ENCODE data around the gene SMG9. TPM values are rescaled to one million over a fixed set of nuclear protein-coding genes. Genes with fewer than 3 reads are reported as not detected.

SMG9 gene
- polyA plus RNA-seq, 1 of the 3 experiments (the other 2 are of a cell fraction) = 24.3 TPM

DNA sequence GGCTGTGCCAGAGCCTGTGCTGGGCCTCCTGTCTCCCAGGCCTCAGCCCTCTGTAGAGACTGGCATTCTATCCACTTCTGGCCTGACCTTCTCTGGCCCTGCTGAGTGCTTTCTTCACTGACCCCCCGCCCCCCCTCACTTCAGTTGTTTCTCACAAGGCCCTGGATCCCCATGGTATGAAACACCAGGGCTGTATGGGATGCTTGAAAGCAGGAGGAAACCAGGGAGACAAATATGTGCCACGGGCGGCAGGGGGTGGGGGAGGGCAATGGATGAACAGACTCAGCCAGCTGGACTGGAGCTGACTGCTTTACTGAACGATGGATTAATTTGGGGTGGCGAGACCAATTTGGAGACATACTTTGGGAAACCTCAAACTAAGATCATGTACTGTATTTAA is 24.8 kb downstream of the SMG9 start:
- Histone ChIP-seq H3K27me3 (ENCODE audit: insufficient read depth) (no peaks in the 10 kb centered on the region), H3F3A (replicated peaks; ENCODE audit: insufficient read depth) (peaks cover 6% of the 10 kb centered on the region), H3K27ac (ENCODE audit: low read depth in 2 of 2, low read length in 1 of 2) (no peak overlapping the region), H3K4me2 (no peak overlapping the region), H3K36me3 (replicated peaks in 1 of 2; ENCODE audit: control insufficient read depth in 1 of 2, insufficient read depth in 2 of 2, low read length in 1 of 2) (peaks cover 20 to 55% of the 10 kb centered on the region in 2 experiments), H3K79me2 (ENCODE audit: insufficient read depth) (no peaks in the 10 kb centered on the region), H4K20me1 (ENCODE audit: insufficient read depth) (no peaks in the 10 kb centered on the region), H3K9me2 (no peaks in the 10 kb centered on the region), H2AFZ (ENCODE audit: low read depth) (no peak overlapping the region), H3K9me3 (no peaks in the 10 kb centered on the region), H3K4me3 (ENCODE audit: low read depth in 2 of 2, low read length in 1 of 2) (no peak overlapping the region), H3K4me1 (ENCODE audit: control insufficient read depth in 1 of 2, insufficient read depth in 2 of 2, low read depth in 1 of 2, low read length in 1 of 2) (peaks cover 0 to 20% of the 10 kb centered on the region in 2 experiments; a peak in 1 of 4 replicates), H3K9ac (no peak overlapping the region)
- TF ChIP-seq POLR2AphosphoS5 (IDR thresholded peaks at IDR 0.05; ENCODE audit: low read depth, low read length) = no peak
- TF ChIP-seq GATA2 (CRISPR knock-in tag; IDR thresholded peaks at IDR 0.05) = no peak
- no peak for TF ChIP-seq RCOR1 (IDR thresholded peaks at IDR 0.05; ENCODE audit: low read length)
- TF ChIP-seq, protein P1, sequence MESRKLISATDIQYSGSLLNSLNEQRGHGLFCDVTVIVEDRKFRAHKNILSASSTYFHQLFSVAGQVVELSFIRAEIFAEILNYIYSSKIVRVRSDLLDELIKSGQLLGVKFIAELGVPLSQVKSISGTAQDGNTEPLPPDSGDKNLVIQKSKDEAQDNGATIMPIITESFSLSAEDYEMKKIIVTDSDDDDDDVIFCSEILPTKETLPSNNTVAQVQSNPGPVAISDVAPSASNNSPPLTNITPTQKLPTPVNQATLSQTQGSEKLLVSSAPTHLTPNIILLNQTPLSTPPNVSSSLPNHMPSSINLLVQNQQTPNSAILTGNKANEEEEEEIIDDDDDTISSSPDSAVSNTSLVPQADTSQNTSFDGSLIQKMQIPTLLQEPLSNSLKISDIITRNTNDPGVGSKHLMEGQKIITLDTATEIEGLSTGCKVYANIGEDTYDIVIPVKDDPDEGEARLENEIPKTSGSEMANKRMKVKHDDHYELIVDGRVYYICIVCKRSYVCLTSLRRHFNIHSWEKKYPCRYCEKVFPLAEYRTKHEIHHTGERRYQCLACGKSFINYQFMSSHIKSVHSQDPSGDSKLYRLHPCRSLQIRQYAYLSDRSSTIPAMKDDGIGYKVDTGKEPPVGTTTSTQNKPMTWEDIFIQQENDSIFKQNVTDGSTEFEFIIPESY (IDR thresholded peaks at IDR 0.05; ENCODE audit: borderline replicate concordance, low read depth) = no peak
- no peak for TF ChIP-seq FOXM1 (IDR thresholded peaks at IDR 0.05; ENCODE audit: low read depth)
- no peak for TF ChIP-seq NRF1 (IDR thresholded peaks at IDR 0.05; ENCODE audit: low read depth, low read length)
- no peak for TF ChIP-seq MXI1 (IDR thresholded peaks at IDR 0.05; ENCODE audit: low read depth, low read length)
- TF ChIP-seq, protein P2, sequence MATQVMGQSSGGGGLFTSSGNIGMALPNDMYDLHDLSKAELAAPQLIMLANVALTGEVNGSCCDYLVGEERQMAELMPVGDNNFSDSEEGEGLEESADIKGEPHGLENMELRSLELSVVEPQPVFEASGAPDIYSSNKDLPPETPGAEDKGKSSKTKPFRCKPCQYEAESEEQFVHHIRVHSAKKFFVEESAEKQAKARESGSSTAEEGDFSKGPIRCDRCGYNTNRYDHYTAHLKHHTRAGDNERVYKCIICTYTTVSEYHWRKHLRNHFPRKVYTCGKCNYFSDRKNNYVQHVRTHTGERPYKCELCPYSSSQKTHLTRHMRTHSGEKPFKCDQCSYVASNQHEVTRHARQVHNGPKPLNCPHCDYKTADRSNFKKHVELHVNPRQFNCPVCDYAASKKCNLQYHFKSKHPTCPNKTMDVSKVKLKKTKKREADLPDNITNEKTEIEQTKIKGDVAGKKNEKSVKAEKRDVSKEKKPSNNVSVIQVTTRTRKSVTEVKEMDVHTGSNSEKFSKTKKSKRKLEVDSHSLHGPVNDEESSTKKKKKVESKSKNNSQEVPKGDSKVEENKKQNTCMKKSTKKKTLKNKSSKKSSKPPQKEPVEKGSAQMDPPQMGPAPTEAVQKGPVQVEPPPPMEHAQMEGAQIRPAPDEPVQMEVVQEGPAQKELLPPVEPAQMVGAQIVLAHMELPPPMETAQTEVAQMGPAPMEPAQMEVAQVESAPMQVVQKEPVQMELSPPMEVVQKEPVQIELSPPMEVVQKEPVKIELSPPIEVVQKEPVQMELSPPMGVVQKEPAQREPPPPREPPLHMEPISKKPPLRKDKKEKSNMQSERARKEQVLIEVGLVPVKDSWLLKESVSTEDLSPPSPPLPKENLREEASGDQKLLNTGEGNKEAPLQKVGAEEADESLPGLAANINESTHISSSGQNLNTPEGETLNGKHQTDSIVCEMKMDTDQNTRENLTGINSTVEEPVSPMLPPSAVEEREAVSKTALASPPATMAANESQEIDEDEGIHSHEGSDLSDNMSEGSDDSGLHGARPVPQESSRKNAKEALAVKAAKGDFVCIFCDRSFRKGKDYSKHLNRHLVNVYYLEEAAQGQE (IDR thresholded peaks at IDR 0.05; ENCODE audit: low read depth, low read length) = no peak
- TF ChIP-seq TAF1 (IDR thresholded peaks at IDR 0.05; ENCODE audit: borderline replicate concordance, low read depth, low read length) = no peak
- 95% methylated on average over 5 of the region's 5 CpGs for WGBS (ENCODE audit: low lambda C conversion rate)
- DNase-seq = no peak
- ChIA-PET CTCF (interaction anchor here (1.6 kb wide), 1 partner anchor 15 kb away, joined by 8 read pairs; no protein-coding TSS in a partner anchor), POLR2A (interaction anchor here (0.6 to 2.1 kb wide), 2 partner anchors 8 to 29 kb away, joined by 3 to 6 read pairs; no protein-coding TSS in a partner anchor)

DNA sequence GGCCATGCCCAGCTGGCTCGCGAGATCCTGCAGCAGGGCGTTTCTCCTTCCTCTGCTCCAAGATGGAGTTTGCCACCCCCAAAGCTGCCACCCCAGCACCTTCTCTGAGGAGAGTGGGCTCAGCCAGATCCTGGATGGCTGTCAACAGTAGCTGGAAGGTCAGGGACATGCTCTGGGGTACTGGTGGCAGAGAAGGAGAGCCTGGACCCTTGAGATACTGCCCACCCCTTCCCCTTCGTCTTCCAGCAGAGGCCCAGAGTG is 27.2 kb downstream of the SMG9 start:
- H3K27ac ChIP-seq (ENCODE audit: low read depth in 2 of 2, low read length in 1 of 2) = no peak overlapping the region
- H3K4me3 ChIP-seq (ENCODE audit: low read depth in 2 of 2, low read length in 1 of 2) = no peak overlapping the region
- H3K9ac ChIP-seq = no peak overlapping the region
- H2AFZ ChIP-seq (ENCODE audit: low read depth) = no peak overlapping the region
- H3K27me3 ChIP-seq (ENCODE audit: insufficient read depth) = no peaks in the 10 kb centered on the region
- H3K9me2 ChIP-seq = no peaks in the 10 kb centered on the region
- H3K36me3 ChIP-seq (replicated peaks in 1 of 2; ENCODE audit: control insufficient read depth in 1 of 2, insufficient read depth in 2 of 2, low read length in 1 of 2) = peaks cover 17 to 35% of the 10 kb centered on the region in 2 experiments
- no peak overlapping the region for H3K4me2 ChIP-seq
- POLR2A ChIA-PET = no interaction called here
- no peaks in the 10 kb centered on the region for H3K79me2 ChIP-seq (ENCODE audit: insufficient read depth)
- no peaks in the 10 kb centered on the region for H3K9me3 ChIP-seq
- 83% methylated on average over 3 of the region's 4 CpGs for WGBS (ENCODE audit: low lambda C conversion rate)
- DNase-seq = no peak
- no peak for TF ChIP-seq TAF1 (IDR thresholded peaks at IDR 0.05; ENCODE audit: borderline replicate concordance, low read depth, low read length)
- no peak for TF ChIP-seq MXI1 (IDR thresholded peaks at IDR 0.05; ENCODE audit: low read depth, low read length)
- TF ChIP-seq YY1 (IDR thresholded peaks at IDR 0.05; ENCODE audit: low read depth) = no peak
- no peak for TF ChIP-seq EP300 (IDR thresholded peaks at IDR 0.05; ENCODE audit: borderline replicate concordance in 1 of 2, low read depth in 1 of 2, low read length in 1 of 2)
- no peak for TF ChIP-seq POLR2AphosphoS5 (IDR thresholded peaks at IDR 0.05; ENCODE audit: low read depth, low read length)
- TF ChIP-seq NRF1 (IDR thresholded peaks at IDR 0.05; ENCODE audit: low read depth, low read length) = no peak
- TF ChIP-seq GABPA (IDR thresholded peaks at IDR 0.05; ENCODE audit: low read depth) = no peak
- no peak for TF ChIP-seq NFIC (IDR thresholded peaks at IDR 0.05; ENCODE audit: borderline replicate concordance)
- no peak for TF ChIP-seq RFX5 (IDR thresholded peaks at IDR 0.05; ENCODE audit: low read length)
- no peak for TF ChIP-seq CHD2 (IDR thresholded peaks at IDR 0.05; ENCODE audit: low read length, partially characterized antibody)
- TF ChIP-seq SIN3A (IDR thresholded peaks at IDR 0.05; ENCODE audit: borderline replicate concordance, low read depth, low read length) = no peak
- no peak for TF ChIP-seq TCF12 (IDR thresholded peaks at IDR 0.05)
- TF ChIP-seq, protein P3, sequence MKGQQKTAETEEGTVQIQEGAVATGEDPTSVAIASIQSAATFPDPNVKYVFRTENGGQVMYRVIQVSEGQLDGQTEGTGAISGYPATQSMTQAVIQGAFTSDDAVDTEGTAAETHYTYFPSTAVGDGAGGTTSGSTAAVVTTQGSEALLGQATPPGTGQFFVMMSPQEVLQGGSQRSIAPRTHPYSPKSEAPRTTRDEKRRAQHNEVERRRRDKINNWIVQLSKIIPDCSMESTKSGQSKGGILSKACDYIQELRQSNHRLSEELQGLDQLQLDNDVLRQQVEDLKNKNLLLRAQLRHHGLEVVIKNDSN (IDR thresholded peaks at IDR 0.05; ENCODE audit: borderline replicate concordance, low read depth) = no peak
- TF ChIP-seq, protein P4, sequence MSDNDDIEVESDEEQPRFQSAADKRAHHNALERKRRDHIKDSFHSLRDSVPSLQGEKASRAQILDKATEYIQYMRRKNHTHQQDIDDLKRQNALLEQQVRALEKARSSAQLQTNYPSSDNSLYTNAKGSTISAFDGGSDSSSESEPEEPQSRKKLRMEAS (IDR thresholded peaks at IDR 0.05; ENCODE audit: low read depth) = no peak
- no peak for TF ChIP-seq FOXM1 (IDR thresholded peaks at IDR 0.05; ENCODE audit: low read depth)
- TF ChIP-seq RCOR1 (IDR thresholded peaks at IDR 0.05; ENCODE audit: low read length) = no peak
- no peak for TF ChIP-seq FOXJ3 (CRISPR knock-in tag; IDR thresholded peaks at IDR 0.05)
- peaks cover 0 to 14% of the 10 kb centered on the region in 2 experiments; a peak in 1 of 4 replicates for H3K4me1 ChIP-seq (ENCODE audit: control insufficient read depth in 1 of 2, insufficient read depth in 2 of 2, low read depth in 1 of 2, low read length in 1 of 2)
- H4K20me1 ChIP-seq (ENCODE audit: insufficient read depth) = no peaks in the 10 kb centered on the region
- H3F3A ChIP-seq (replicated peaks; ENCODE audit: insufficient read depth) = peaks cover 6% of the 10 kb centered on the region
- CTCF ChIA-PET = interaction anchor here (1.1 to 1.2 kb wide), 2 partner anchors 18 to 57 kb away, joined by 3 to 5 read pairs; no protein-coding TSS in a partner anchor

Data from SK-N-SH (cell line).